GM12875 (cell line): ENCODE measurements around the gene ARHGAP36.

Source experiments
- H3K4me3 ChIP-seq: one replicate; pipeline ENCODE4 v1.5.1; 2011; ENCODE audit warnings: low read depth, low read length, control low read depth
- TF ChIP-seq, protein P1 (sequence below): IDR thresholded peaks from 2 replicates; pipeline ENCODE4 v1.5.1; 2011; ENCODE audit warnings: low read depth, mild to moderate bottlenecking, control low read depth, inconsistent platforms, low read length, moderate library complexity, borderline replicate concordance; ENCODE audit not compliant: insufficient read depth

ARHGAP36 gene

GRCh38 chrX:131136776-131137175, 78.6 kb downstream of the ARHGAP36 start:
- no peak overlapping the region for H3K4me3 ChIP-seq
- TF ChIP-seq, protein P1, sequence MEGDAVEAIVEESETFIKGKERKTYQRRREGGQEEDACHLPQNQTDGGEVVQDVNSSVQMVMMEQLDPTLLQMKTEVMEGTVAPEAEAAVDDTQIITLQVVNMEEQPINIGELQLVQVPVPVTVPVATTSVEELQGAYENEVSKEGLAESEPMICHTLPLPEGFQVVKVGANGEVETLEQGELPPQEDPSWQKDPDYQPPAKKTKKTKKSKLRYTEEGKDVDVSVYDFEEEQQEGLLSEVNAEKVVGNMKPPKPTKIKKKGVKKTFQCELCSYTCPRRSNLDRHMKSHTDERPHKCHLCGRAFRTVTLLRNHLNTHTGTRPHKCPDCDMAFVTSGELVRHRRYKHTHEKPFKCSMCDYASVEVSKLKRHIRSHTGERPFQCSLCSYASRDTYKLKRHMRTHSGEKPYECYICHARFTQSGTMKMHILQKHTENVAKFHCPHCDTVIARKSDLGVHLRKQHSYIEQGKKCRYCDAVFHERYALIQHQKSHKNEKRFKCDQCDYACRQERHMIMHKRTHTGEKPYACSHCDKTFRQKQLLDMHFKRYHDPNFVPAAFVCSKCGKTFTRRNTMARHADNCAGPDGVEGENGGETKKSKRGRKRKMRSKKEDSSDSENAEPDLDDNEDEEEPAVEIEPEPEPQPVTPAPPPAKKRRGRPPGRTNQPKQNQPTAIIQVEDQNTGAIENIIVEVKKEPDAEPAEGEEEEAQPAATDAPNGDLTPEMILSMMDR, result no peak

DNA sequence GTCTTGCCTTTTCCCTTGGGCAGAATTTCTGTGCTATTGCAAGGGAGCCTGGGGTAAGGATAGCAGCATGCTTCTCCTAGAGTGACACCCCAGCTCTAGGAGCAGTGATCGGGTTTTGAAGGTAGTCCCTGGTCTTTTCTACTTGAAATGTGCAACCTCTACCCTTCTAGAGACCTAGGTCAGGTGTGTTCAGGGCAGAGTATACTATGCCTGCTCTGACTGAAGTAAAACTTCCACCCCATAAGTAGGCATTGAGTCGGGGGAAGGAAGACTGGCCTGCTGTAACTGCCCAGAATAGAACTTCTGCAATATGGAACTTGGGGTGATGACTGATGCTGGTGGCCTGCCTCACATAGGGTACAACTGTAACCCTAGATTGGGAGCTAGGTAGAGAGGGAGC, 80.9 kb downstream of the ARHGAP36 start:
- TF ChIP-seq, protein P1, result no peak
- H3K4me3 ChIP-seq, result no peak overlapping the region
